Astrocyte (in vitro differentiated cells and primary cell): Measurements from ENCODE around the gene EIF4G3. TPM values are rescaled to one million over a fixed set of nuclear protein-coding genes. Genes with fewer than 3 reads are reported as not detected.

ENCODE experiments used
- DNase-seq: peaks from one replicate; pipeline ENCODE4 v3.0.0-alpha.2; 2010; ENCODE audit warnings: low read depth
- FAIRE-seq: peaks from 2 replicates; lab custom pipeline; 2011; peaks lifted over from hg19 to GRCh38; lab: Jason Lieb, UNC
- H2AFZ ChIP-seq: 2 replicates; pipeline ENCODE4 v1.6.0; 2012; ENCODE audit warnings: low read depth, low read length, inconsistent platforms
- H3K27ac ChIP-seq: 2 replicates; pipeline ENCODE4 v1.5.1; 2011; ENCODE audit warnings: low read depth, low read length, inconsistent platforms
- H3K27me3 ChIP-seq: 2 replicates; pipeline ENCODE4 v1.6.0; 2011; ENCODE audit warnings: low read length, inconsistent platforms; ENCODE audit not compliant: insufficient read depth
- H3K36me3 ChIP-seq: 2 replicates; pipeline ENCODE4 v1.5.1; 2011; ENCODE audit warnings: low read length, inconsistent platforms; ENCODE audit not compliant: insufficient read depth
- H3K4me1 ChIP-seq: 2 replicates; pipeline ENCODE4 v1.5.1; 2011; ENCODE audit warnings: low read length, inconsistent platforms; ENCODE audit not compliant: insufficient read depth
- H3K4me2 ChIP-seq: 2 replicates; pipeline ENCODE4 v1.6.0; 2012; ENCODE audit warnings: low read length, inconsistent platforms
- H3K4me3 ChIP-seq: 2 replicates; pipeline ENCODE4 v1.5.1; 2011; ENCODE audit warnings: low read depth, mild to moderate bottlenecking, low read length, inconsistent platforms; ENCODE audit not compliant: insufficient read depth
- H3K79me2 ChIP-seq: 2 replicates; pipeline ENCODE4 v1.6.0; 2012; ENCODE audit warnings: mild to moderate bottlenecking, low read length, inconsistent platforms; ENCODE audit not compliant: insufficient read depth
- H3K9ac ChIP-seq: 2 replicates; pipeline ENCODE4 v1.6.0; 2012; ENCODE audit warnings: mild to moderate bottlenecking, low read length, inconsistent platforms
- H3K9me3 ChIP-seq: 2 replicates; pipeline ENCODE4 v1.5.1; 2012; ENCODE audit warnings: low read depth, mild to moderate bottlenecking, low read length, inconsistent platforms; ENCODE audit not compliant: insufficient read depth
- H4K20me1 ChIP-seq: 2 replicates; pipeline ENCODE4 v1.6.0; 2012; ENCODE audit warnings: low read length, inconsistent platforms; ENCODE audit not compliant: insufficient read depth
- H3K27ac Mint-ChIP-seq: one replicate; pipeline ENCODE4 v1.8.0; 2021; ENCODE audit warnings: mild to moderate bottlenecking, mixed read lengths; ENCODE audit not compliant: unreplicated experiment
- H3K27me3 Mint-ChIP-seq: one replicate; pipeline ENCODE4 v1.8.0; 2021; ENCODE audit warnings: low read depth, mixed read lengths; ENCODE audit not compliant: unreplicated experiment
- H3K36me3 Mint-ChIP-seq: one replicate; pipeline ENCODE4 v1.8.0; 2021; ENCODE audit warnings: low read depth, mixed read lengths; ENCODE audit not compliant: unreplicated experiment
- H3K4me1 Mint-ChIP-seq: one replicate; pipeline ENCODE4 v1.8.0; 2021; ENCODE audit warnings: low read depth, mixed read lengths; ENCODE audit not compliant: unreplicated experiment
- H3K4me3 Mint-ChIP-seq: one replicate; pipeline ENCODE4 v1.8.0; 2021; ENCODE audit warnings: mild to moderate bottlenecking, moderate library complexity, mixed read lengths; ENCODE audit not compliant: unreplicated experiment
- H3K9me3 Mint-ChIP-seq: one replicate; pipeline ENCODE4 v1.8.0; 2021; ENCODE audit warnings: mild to moderate bottlenecking, mixed read lengths; ENCODE audit not compliant: unreplicated experiment
- EZH2 ChIP-seq: IDR thresholded peaks from 2 replicates; pipeline ENCODE4 v1.6.1; 2012; ENCODE audit warnings: mild to moderate bottlenecking, low read length, inconsistent platforms; ENCODE audit not compliant: insufficient read depth
- total RNA-seq: library from RNA; stranded (reverse); gene quantifications from 2 replicates; pipeline ENCODE4 v1.2.1, GENCODE V29; 2021
- TF ChIP-seq, protein P1 (sequence below): IDR thresholded peaks from 2 replicates; pipeline ENCODE4 v1.5.1; 2011; ENCODE audit warnings: low read depth, mild to moderate bottlenecking, inconsistent platforms, low read length, moderate library complexity; ENCODE audit not compliant: insufficient read depth

EIF4G3 gene
- total RNA-seq, 1 donor from 2014 or later = 76.1 TPM

GRCh38 chr1:20974069-20974468 is 202.6 kb downstream of the EIF4G3 start:
- Mint-ChIP-seq H3K27me3 (no peaks in the 10 kb centered on the region), H3K4me3 (no peak overlapping the region), H3K27ac (no peak overlapping the region), H3K9me3 (no peaks in the 10 kb centered on the region), H3K4me1 (peaks cover 26% of the 10 kb centered on the region), H3K36me3 (peaks cover 7% of the 10 kb centered on the region)
- H3K79me2 ChIP-seq = peaks cover 3% of the 10 kb centered on the region
- H3K36me3 ChIP-seq = peaks cover 19% of the 10 kb centered on the region
- H3K4me3 ChIP-seq = no peak overlapping the region
- H3K9me3 ChIP-seq = no peaks in the 10 kb centered on the region
- no peak for TF ChIP-seq EZH2
- TF ChIP-seq, protein P1, sequence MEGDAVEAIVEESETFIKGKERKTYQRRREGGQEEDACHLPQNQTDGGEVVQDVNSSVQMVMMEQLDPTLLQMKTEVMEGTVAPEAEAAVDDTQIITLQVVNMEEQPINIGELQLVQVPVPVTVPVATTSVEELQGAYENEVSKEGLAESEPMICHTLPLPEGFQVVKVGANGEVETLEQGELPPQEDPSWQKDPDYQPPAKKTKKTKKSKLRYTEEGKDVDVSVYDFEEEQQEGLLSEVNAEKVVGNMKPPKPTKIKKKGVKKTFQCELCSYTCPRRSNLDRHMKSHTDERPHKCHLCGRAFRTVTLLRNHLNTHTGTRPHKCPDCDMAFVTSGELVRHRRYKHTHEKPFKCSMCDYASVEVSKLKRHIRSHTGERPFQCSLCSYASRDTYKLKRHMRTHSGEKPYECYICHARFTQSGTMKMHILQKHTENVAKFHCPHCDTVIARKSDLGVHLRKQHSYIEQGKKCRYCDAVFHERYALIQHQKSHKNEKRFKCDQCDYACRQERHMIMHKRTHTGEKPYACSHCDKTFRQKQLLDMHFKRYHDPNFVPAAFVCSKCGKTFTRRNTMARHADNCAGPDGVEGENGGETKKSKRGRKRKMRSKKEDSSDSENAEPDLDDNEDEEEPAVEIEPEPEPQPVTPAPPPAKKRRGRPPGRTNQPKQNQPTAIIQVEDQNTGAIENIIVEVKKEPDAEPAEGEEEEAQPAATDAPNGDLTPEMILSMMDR = no peak
- peaks cover 14% of the 10 kb centered on the region for H4K20me1 ChIP-seq
- DNase-seq = peak; percentile 41
- H2AFZ ChIP-seq = no peak overlapping the region
- no peak overlapping the region for H3K27ac ChIP-seq
- H3K4me1 ChIP-seq = no peaks in the 10 kb centered on the region
- H3K9ac ChIP-seq = no peak overlapping the region
- peak; percentile 26 for FAIRE-seq
- H3K27me3 ChIP-seq = no peaks in the 10 kb centered on the region
- peak overlapping the region; percentile 27 for H3K4me2 ChIP-seq

GRCh38 chr1:20972855-20973254 is 203.8 kb downstream of the EIF4G3 start:
- peaks cover 7% of the 10 kb centered on the region for H3K36me3 Mint-ChIP-seq
- peak; percentile 41 for FAIRE-seq

More at GRCh38 chr1:20972855-20973254, 203.8 kb downstream of the EIF4G3 start:
- Histone ChIP-seq H3K79me2 (no peaks in the 10 kb centered on the region), H3K4me2 (no peak overlapping the region), H3K36me3 (peaks cover 19% of the 10 kb centered on the region), H3K9ac (no peak overlapping the region), H3K9me3 (no peaks in the 10 kb centered on the region), H3K27me3 (no peaks in the 10 kb centered on the region), H2AFZ (no peak overlapping the region), H3K27ac (no peak overlapping the region), H4K20me1 (peaks cover 10% of the 10 kb centered on the region), H3K4me3 (no peak overlapping the region), H3K4me1 (no peaks in the 10 kb centered on the region)
- Mint-ChIP-seq H3K9me3 (no peaks in the 10 kb centered on the region), H3K4me3 (no peak overlapping the region), H3K27me3 (no peaks in the 10 kb centered on the region), H3K27ac (no peak overlapping the region), H3K4me1 (peaks cover 24% of the 10 kb centered on the region)
- no peak for TF ChIP-seq EZH2
- TF ChIP-seq, protein P1 = no peak
- no peak for DNase-seq
